HFFc6 (cell line): ENCODE data around the gene RAPGEF5. TPM values are rescaled to one million over a fixed set of nuclear protein-coding genes. Genes with fewer than 3 reads are reported as not detected.

Experiments
- DNase-seq: peaks from one replicate; pipeline ENCODE4 v3.0.0-alpha.2; 2018
- H3K27ac Mint-ChIP-seq: 2 replicates; pipeline ENCODE4 v1.8.0; 2020; ENCODE audit warnings: mild to moderate bottlenecking, mixed read lengths
- H3K27me3 Mint-ChIP-seq: 2 replicates; pipeline ENCODE4 v1.8.0; 2021; ENCODE audit warnings: mild to moderate bottlenecking, moderate library complexity, mixed read lengths; ENCODE audit not compliant: insufficient read depth
- H3K36me3 Mint-ChIP-seq: 2 replicates; pipeline ENCODE4 v1.8.0; 2021; ENCODE audit warnings: low read depth, mixed read lengths
- H3K4me1 Mint-ChIP-seq: 2 replicates; pipeline ENCODE4 v1.8.0; 2020; ENCODE audit warnings: low read depth, mixed read lengths
- H3K4me3 Mint-ChIP-seq: 2 replicates; pipeline ENCODE4 v1.8.0; 2020; ENCODE audit warnings: mild to moderate bottlenecking, moderate library complexity, mixed read lengths
- H3K9me3 Mint-ChIP-seq: 2 replicates; pipeline ENCODE4 v1.8.0; 2020; ENCODE audit warnings: mild to moderate bottlenecking, mixed read lengths
- total RNA-seq, 6 experiments: library from RNA; stranded (reverse); fragmentation: NEBNext Ultra II Directional; extraction: Animal tissue kit (Norgen Biotek cat#: 25700); gene quantifications; 2 replicates in 1 of 6; 3 replicates in 5 of 6; pipeline ENCODE4 v1.2.3, GENCODE V29; 2021
- TF ChIP-seq, protein P1 (sequence below): fragments of 200-600 bp; sonication (generic); IDR thresholded peaks from 2 replicates; pipeline ENCODE4 v1.5.0; 2021; ENCODE audit warnings: antibody characterized with exemption, mild to moderate bottlenecking

RAPGEF5 gene
- total RNA-seq, 6 experiments from 2014 or later = 0.33 to 2.4 (median 1.3) TPM

DNA sequence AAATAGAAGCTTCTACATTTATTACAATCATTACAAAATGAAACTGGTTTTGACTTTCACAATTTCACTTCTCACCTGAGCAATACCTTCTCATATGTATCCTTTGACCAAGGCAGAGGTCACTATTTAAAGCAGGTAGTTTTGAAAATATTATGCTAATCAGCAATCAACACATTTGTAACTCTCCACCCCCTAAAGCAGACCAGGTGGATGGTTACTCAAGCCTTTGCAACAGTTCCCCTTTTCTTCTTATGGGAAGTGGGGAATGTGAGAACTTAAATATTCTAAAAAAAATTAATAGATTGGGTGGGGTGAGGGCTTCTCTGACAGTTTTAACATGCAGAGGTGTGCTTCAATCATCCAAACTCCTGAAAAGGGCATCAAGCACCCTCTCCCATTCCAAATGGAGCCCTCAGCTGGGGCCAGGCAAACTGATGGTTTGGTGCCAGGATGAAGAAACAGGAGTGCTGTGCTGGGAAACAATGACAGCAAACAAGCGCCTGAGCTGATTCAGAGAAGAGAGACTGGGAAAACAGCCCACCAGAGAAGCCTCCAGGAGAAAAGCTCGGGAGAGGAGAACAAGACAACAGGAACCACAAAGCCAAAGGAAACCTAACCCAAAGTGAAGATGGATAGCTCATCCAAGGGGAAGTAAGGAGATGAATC, 17.1 kb downstream of the RAPGEF5 start:
- TF ChIP-seq, protein P1, sequence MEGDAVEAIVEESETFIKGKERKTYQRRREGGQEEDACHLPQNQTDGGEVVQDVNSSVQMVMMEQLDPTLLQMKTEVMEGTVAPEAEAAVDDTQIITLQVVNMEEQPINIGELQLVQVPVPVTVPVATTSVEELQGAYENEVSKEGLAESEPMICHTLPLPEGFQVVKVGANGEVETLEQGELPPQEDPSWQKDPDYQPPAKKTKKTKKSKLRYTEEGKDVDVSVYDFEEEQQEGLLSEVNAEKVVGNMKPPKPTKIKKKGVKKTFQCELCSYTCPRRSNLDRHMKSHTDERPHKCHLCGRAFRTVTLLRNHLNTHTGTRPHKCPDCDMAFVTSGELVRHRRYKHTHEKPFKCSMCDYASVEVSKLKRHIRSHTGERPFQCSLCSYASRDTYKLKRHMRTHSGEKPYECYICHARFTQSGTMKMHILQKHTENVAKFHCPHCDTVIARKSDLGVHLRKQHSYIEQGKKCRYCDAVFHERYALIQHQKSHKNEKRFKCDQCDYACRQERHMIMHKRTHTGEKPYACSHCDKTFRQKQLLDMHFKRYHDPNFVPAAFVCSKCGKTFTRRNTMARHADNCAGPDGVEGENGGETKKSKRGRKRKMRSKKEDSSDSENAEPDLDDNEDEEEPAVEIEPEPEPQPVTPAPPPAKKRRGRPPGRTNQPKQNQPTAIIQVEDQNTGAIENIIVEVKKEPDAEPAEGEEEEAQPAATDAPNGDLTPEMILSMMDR = no peak
- Mint-ChIP-seq H3K4me3 (no peak overlapping the region), H3K27ac (no peak overlapping the region), H3K9me3 (no peaks in the 10 kb centered on the region), H3K36me3 (no peaks in the 10 kb centered on the region), H3K27me3 (peaks cover 16% of the 10 kb centered on the region), H3K4me1 (no peaks in the 10 kb centered on the region)
- DNase-seq = no peak

DNA sequence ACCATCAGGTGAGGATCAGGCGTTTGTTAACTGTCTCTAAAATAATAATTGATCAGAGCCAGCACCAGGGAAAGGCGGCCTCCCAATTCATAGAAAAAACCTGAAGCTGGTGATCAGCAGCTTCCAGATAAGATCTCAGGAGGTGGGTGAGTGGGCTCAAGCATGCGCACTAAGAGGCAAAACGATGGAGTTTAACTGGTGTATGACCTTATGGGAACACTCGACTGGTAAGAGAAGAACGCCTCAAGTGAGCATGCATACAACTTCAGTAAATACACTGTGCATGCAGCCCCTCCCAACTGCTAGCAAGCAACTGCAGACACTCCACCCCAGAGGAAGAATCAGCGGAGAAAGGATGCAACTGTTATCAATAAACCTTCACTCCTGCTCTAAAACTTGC, 18.1 kb downstream of the RAPGEF5 start:
- H3K4me1 Mint-ChIP-seq = no peaks in the 10 kb centered on the region
- no peak for DNase-seq

DNA sequence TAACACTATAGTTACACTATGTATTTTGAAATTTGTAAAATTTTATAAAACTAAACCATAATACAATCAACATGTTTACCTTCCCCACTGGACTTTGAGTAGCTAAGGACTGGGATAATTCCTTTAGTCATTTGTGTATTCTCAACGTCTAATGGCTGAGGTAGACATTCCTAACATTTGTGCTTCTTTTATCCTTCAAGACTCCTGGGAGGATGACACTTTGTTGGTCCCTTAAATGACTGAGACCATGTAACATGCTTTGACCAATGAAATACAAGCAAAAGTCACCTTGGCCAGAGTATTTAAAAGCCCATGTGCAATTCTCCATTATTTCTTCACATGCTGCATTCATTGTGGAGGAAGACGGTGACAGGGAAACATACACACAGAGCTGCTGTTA, 18.5 kb downstream of the RAPGEF5 start:
- H3K27me3 Mint-ChIP-seq = peaks cover 20% of the 10 kb centered on the region
- H3K9me3 Mint-ChIP-seq = no peaks in the 10 kb centered on the region
- DNase-seq = no peak
- H3K27ac Mint-ChIP-seq = no peak overlapping the region
- TF ChIP-seq, protein P1 = no peak
- H3K4me3 Mint-ChIP-seq = no peak overlapping the region
- no peaks in the 10 kb centered on the region for H3K36me3 Mint-ChIP-seq
- H3K4me1 Mint-ChIP-seq = no peaks in the 10 kb centered on the region

More for the DNA sequence above, 18.1 kb downstream of the RAPGEF5 start:
- no peaks in the 10 kb centered on the region for H3K9me3 Mint-ChIP-seq
- peaks cover 16% of the 10 kb centered on the region for H3K27me3 Mint-ChIP-seq
- H3K36me3 Mint-ChIP-seq = no peaks in the 10 kb centered on the region
- no peak overlapping the region for H3K27ac Mint-ChIP-seq
- TF ChIP-seq, protein P1 = no peak
- H3K4me3 Mint-ChIP-seq = no peak overlapping the region

DNA sequence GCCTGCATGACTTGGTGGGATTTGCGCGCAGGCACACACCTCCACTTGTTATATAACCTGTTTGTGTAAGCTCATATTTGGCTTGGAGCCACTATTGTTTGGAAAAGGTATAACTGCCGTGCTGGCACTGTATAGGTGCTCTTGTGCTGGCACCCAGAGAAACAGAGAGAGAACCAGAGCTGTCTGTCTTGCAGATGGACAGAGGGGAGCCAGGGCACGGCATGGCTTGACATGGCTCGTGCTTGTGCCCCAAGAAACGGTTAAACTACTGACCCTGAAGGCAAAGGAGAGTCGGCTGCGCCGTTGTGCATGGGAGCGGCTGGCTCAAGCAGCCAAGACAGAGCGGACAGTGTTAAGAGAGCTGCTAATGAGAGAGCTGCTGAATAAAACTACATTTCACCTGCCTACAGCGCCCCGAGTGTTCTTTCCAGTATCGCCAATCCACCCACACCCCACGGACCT, 23.2 kb downstream of the RAPGEF5 start:
- no peaks in the 10 kb centered on the region for H3K9me3 Mint-ChIP-seq

DNA sequence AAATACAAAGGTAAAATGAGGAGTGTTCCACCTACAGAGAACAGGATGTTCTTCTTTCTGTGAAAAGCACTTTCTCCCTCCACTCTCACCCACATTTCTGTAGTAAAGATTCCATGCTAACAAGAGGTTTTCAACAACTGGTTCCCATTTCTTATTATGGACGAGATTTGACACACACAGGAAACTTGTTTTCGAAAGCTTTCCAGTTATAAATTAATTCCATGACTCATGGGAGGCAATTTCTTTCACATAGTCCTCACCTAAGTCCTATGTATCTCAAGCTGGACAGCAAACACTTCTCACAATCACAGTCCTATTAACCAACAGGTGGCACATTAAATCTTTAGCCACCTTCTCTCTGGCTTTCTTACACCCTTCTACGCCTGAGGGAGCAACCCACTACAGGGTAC, 24.5 kb downstream of the RAPGEF5 start:
- Mint-ChIP-seq H3K9me3 (no peaks in the 10 kb centered on the region), H3K27me3 (peaks cover 20% of the 10 kb centered on the region), H3K27ac (no peak overlapping the region), H3K4me1 (no peaks in the 10 kb centered on the region; the same call in 1 of the 2 replicates), H3K36me3 (no peaks in the 10 kb centered on the region), H3K4me3 (no peak overlapping the region)
- no peak for DNase-seq
- TF ChIP-seq, protein P1 = no peak

More for the DNA sequence above, 23.2 kb downstream of the RAPGEF5 start:
- no peaks in the 10 kb centered on the region for H3K36me3 Mint-ChIP-seq
- no peak overlapping the region for H3K4me3 Mint-ChIP-seq
- TF ChIP-seq, protein P1 = no peak
- H3K27me3 Mint-ChIP-seq = peaks cover 19% of the 10 kb centered on the region
- DNase-seq = no peak
- H3K27ac Mint-ChIP-seq = no peak overlapping the region
- H3K4me1 Mint-ChIP-seq = no peaks in the 10 kb centered on the region; the same call in 1 of the 2 replicates
